ENCODE data around the gene RNF40. TPM values are rescaled to one million over a fixed set of nuclear protein-coding genes. Genes with fewer than 3 reads are reported as not detected.
A peak's percentile ranks its signal among the peaks of the same experiment; 100 is the strongest.

The RNF40 gene
- total RNA-seq, 8 experiments from 2014 or later: 65.9 to 124 (median 90.3) TPM

- WGBS, 10 experiments: 67 to 88% (median 84%) methylated on average over 1 to 7 of the region's 7 CpGs; no CpG with 5 or more reads in 6 of the 10 experiments
- Histone ChIP-seq H3K27ac (no peak overlapping the region), H3K4me1 (replicated peaks in 1 of 2) (peaks cover 15 to 18% of the 10 kb centered on the region in 2 donors), H3K4me3 (peak overlapping the region in 1 of 5 donors; percentile 89)
- no peak for ATAC-seq (replicated peaks in 6 of 8)
- in situ Hi-C loops (cut with MboI; ENCODE audit: low pct_unique_long_range_greater_than_20kb in 2 of 9, low sequenced_read_pairs in 9 of 9, unreplicated experiment in 9 of 9): no loop called here
Observed at GRCh38 chr16:30760001-30760559, 2.0 kb upstream of the RNF40 start.

- Histone ChIP-seq H3K4me1 (replicated peaks in 1 of 2) (peaks cover 15 to 18% of the 10 kb centered on the region in 2 donors), H3K27ac (peak overlapping the region; percentile 41 to 47), H3K4me3 (peak overlapping the region; percentile 69 to 92 (median 85))
- WGBS, 10 experiments: 14 to 100% (median 40%) methylated on average over 1 to 23 of the region's 26 CpGs; no CpG with 5 or more reads in 2 of the 10 experiments
- in situ Hi-C loops (cut with MboI; ENCODE audit: low pct_unique_long_range_greater_than_20kb in 2 of 9, low sequenced_read_pairs in 9 of 9, unreplicated experiment in 9 of 9): no loop called here
- no peak for ATAC-seq (replicated peaks in 6 of 8)
Observed at GRCh38 chr16:30760577-30761426, 1.3 kb upstream of the RNF40 start.

GRCh38 chr16:30761427-30761927 is 645 bp upstream of the RNF40 start:
- in situ Hi-C loops (cut with MboI; ENCODE audit: low pct_unique_long_range_greater_than_20kb in 2 of 9, low sequenced_read_pairs in 9 of 9, unreplicated experiment in 9 of 9): no loop called here
- peak overlapping the region; percentile 69 to 92 (median 85) for H3K4me3 ChIP-seq
- peak; percentile 32 to 64 (median 42) for ATAC-seq (replicated peaks in 6 of 8)
- 0% methylated on average over 2 to 26 of the region's 64 CpGs; no CpG with 5 or more reads in 5 of the 10 experiments for WGBS, 10 experiments
- H3K4me1 ChIP-seq (replicated peaks in 1 of 2): peaks cover 15 to 18% of the 10 kb centered on the region in 2 donors
- peak overlapping the region; percentile 41 to 47 for H3K27ac ChIP-seq

- Histone ChIP-seq H3K4me1 (replicated peaks in 1 of 2) (peaks cover 15 to 18% of the 10 kb centered on the region in 2 donors), H3K27ac (peak overlapping the region; percentile 74 to 94), H3K4me3 (peak overlapping the region; percentile 69 to 92 (median 85))
- 40 to 100% (median 70%) methylated on average over 1 to 14 of the region's 15 CpGs; no CpG with 5 or more reads in 2 of the 10 experiments for WGBS, 10 experiments
- no peak for ATAC-seq (replicated peaks in 6 of 8)
- in situ Hi-C loops (cut with MboI; ENCODE audit: low pct_unique_long_range_greater_than_20kb in 2 of 9, low sequenced_read_pairs in 9 of 9, unreplicated experiment in 9 of 9): no loop called here
Observed at GRCh38 chr16:30762991-30763725, 1.0 kb downstream of the RNF40 start.

- 83 to 100% (median 97%) methylated on average over 1 to 7 of the region's 11 CpGs; no CpG with 5 or more reads in 7 of the 10 experiments for WGBS, 10 experiments
- H3K4me3 ChIP-seq: no peak overlapping the region
- ATAC-seq (replicated peaks in 6 of 8): no peak
- H3K4me1 ChIP-seq (replicated peaks in 1 of 2): peaks cover 15 to 18% of the 10 kb centered on the region in 2 donors
- in situ Hi-C loops (cut with MboI; ENCODE audit: low pct_unique_long_range_greater_than_20kb in 2 of 9, low sequenced_read_pairs in 9 of 9, unreplicated experiment in 9 of 9): no loop called here
- no peak overlapping the region for H3K27ac ChIP-seq
Observed at GRCh38 chr16:30764086-30764485, 2.0 kb downstream of the RNF40 start.

GRCh38 chr16:30764816-30765465 is 2.8 kb downstream of the RNF40 start:
- ATAC-seq (replicated peaks in 6 of 8): no peak

GRCh38 chr16:30766206-30766932 is 4.2 kb downstream of the RNF40 start:
- in situ Hi-C loops (cut with MboI; ENCODE audit: low pct_unique_long_range_greater_than_20kb in 2 of 9, low sequenced_read_pairs in 9 of 9, unreplicated experiment in 9 of 9): no loop called here
- WGBS, 10 experiments: 29 to 100% (median 96%) methylated on average over 1 to 17 of the region's 29 CpGs; no CpG with 5 or more reads in 2 of the 10 experiments
- no peak overlapping the region for H3K4me3 ChIP-seq
- H3K27ac ChIP-seq: no peak overlapping the region
- H3K4me1 ChIP-seq (replicated peaks in 1 of 2): peaks cover 9 to 11% of the 10 kb centered on the region in 2 donors
- ATAC-seq (replicated peaks in 6 of 8): no peak

More at GRCh38 chr16:30764816-30765465, 2.8 kb downstream of the RNF40 start:
- Histone ChIP-seq H3K4me1 (replicated peaks in 1 of 2) (peaks cover 15 to 18% of the 10 kb centered on the region in 2 donors), H3K4me3 (no peak overlapping the region), H3K27ac (no peak overlapping the region)
- in situ Hi-C loops (cut with MboI; ENCODE audit: low pct_unique_long_range_greater_than_20kb in 2 of 9, low sequenced_read_pairs in 9 of 9, unreplicated experiment in 9 of 9): no loop called here
- WGBS, 10 experiments: 80 to 100% (median 98%) methylated on average over 1 to 5 of the region's 12 CpGs; no CpG with 5 or more reads in 4 of the 10 experiments

GRCh38 chr16:30766933-30767284 is 4.8 kb downstream of the RNF40 start:
- H3K4me3 ChIP-seq: no peak overlapping the region
- no peak for ATAC-seq (replicated peaks in 6 of 8)
- in situ Hi-C loops (cut with MboI; ENCODE audit: low pct_unique_long_range_greater_than_20kb in 2 of 9, low sequenced_read_pairs in 9 of 9, unreplicated experiment in 9 of 9): no loop called here
- WGBS, 10 experiments: 13 to 94% (median 73%) methylated on average over 1 to 4 of the region's 4 CpGs
- H3K4me1 ChIP-seq (replicated peaks in 1 of 2): peaks cover 9 to 11% of the 10 kb centered on the region in 2 donors
- H3K27ac ChIP-seq: no peak overlapping the region

- no peak overlapping the region for H3K4me3 ChIP-seq
Observed at GRCh38 chr16:30767767-30768465, 5.8 kb downstream of the RNF40 start.

GRCh38 chr16:30768583-30769181 is 6.6 kb downstream of the RNF40 start:
- H3K4me3 ChIP-seq: no peak overlapping the region
- WGBS, 10 experiments: 87 to 100% (median 97%) methylated on average over 1 to 11 of the region's 23 CpGs; no CpG with 5 or more reads in 2 of the 10 experiments
- no peak overlapping the region for H3K27ac ChIP-seq
- no peak for ATAC-seq (replicated peaks in 6 of 8)
- peaks cover under 1 to 1% of the 10 kb centered on the region in 2 donors for H3K4me1 ChIP-seq (replicated peaks in 1 of 2)
- in situ Hi-C loops (cut with MboI; ENCODE audit: low pct_unique_long_range_greater_than_20kb in 2 of 9, low sequenced_read_pairs in 9 of 9, unreplicated experiment in 9 of 9): no loop called here

More at GRCh38 chr16:30767767-30768465, 5.8 kb downstream of the RNF40 start:
- in situ Hi-C loops (cut with MboI; ENCODE audit: low pct_unique_long_range_greater_than_20kb in 2 of 9, low sequenced_read_pairs in 9 of 9, unreplicated experiment in 9 of 9): no loop called here
- Histone ChIP-seq H3K4me1 (replicated peaks in 1 of 2) (peaks cover 8 to 9% of the 10 kb centered on the region in 2 donors), H3K27ac (no peak overlapping the region)
- ATAC-seq (replicated peaks in 6 of 8): peak in 5 of 8 experiments; percentile 7 to 33 (median 15)
- 85 to 100% (median 90%) methylated on average over 1 to 10 of the region's 18 CpGs; no CpG with 5 or more reads in 4 of the 10 experiments for WGBS, 10 experiments
